ENCODE measurements around the gene ARHGAP35.
"Not testable (repeated sequence)": the region's sequence is repeated elsewhere in the genome, so short reads cannot be mapped to it uniquely, and the experiment has no call there.

Gene ARHGAP35

DNA sequence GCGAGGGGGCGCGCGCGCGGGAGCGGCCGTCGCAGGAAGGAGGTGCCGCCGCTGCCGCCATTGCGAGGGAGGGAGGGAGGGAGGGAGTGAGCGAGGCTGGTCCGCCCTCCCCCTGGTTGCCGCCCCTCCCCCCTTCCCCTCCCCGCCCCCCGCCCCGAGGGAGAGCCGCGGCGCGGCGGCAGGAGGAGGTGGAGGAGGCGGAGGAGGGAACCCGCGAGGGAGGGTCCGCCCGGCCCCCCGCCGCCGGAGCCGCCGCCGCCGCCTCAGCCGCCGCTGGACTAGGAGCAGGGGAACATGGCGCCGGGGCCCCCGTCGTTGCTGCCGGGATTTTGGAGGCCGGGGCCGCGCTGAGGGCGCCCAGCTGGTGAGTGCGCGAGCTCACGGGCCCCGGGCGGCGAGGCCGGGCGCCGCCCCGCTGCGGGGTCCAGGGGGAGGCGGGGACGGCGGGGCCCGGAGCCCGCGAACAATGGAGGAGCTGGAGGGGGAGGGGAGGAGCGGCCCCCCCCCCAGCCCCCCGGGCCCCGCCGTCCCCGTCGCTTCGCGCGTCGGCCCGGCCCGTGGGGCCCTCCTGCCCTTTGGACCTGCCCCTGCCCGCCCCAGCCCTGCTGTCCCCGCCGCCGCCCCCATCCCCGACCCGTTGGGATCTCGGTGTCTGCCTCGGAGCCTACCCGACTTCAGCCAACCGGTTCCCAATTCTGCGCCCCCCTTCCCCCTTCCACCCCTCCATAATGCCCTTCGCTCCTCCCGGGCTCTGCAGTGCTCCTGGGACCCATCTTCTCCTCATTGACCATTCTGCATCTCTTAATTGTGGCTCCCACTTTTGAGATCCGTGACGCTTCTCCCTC is at the start of gene ARHGAP35:
Gene ARHGAP35, plus strand, starts transcription at position 152 of the 845 bp plus-strand sequence. CDS start 57,679 bp downstream, outside the sequence.
- DNase-seq (ENCODE audit: low read depth), result peak; percentile 69

DNA sequence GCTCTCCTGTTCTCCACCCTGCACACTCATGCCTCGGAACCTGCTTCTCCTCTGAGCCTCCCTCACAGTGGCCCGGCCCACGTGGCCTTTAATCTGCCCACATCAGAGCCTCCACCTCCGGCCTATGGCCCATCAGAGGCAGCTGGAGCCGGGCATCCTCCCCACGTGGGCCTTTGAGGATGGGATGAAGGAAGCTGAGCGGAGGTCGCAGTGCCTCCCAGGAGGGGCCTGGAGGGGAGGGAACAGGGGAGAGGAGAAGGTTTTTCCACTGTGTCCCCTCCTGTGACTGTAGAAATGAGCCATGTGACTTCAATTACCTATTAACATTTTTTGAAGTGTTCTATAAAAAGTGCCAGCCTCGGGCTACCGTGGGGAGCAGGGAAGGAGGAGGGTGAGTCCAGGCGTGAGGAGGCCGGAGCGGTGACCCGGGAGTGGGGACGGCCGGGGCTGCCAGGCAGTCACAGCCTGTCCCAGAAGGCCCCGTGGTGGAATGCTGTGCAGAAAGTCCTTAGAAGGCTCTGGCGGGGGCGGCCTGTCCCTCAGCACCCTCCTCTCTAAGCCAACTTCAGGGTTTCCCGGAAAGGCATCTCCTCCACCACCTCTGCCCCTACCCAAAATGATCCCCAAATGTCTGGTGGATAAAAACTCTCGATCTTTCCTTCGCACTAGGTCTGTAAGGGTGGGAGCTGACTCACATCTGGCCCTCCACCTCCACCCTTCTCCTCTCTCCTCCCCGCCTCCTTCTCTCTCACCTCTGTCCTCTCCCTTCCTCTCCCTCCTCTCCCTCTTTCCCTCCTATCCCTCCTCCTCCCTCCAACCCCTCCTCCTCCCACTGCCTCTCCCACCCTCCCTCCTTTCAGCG is 47.6 kb upstream of the ARHGAP35 start:
- DNase-seq (ENCODE audit: low read depth), result no peak

DNA sequence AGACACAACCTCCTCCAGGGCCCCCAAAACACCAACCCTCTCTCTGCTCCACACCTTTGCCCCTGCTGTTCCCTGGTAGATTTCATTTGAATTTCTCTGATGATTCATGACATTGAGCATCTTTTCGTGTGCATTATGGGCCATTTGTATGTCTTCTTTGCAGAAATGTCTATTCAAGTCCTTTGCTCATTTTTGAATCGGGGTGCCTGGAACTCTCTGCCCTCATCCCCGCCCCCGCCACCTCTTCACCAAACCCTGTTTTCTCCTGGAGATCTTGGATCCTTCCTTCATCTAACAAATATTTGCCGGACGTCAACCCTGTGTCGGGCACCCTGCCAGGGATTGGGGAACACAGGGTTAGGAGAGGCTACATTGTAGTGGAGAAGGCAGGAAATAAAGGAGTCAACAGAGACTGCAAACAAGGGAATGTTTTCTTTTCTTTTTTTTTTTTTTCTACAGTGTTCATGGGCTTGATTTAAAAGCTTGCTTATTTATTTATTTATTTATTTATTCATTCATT is 46.9 kb upstream of the ARHGAP35 start:
- DNase-seq (ENCODE audit: low read depth), result no peak

DNA sequence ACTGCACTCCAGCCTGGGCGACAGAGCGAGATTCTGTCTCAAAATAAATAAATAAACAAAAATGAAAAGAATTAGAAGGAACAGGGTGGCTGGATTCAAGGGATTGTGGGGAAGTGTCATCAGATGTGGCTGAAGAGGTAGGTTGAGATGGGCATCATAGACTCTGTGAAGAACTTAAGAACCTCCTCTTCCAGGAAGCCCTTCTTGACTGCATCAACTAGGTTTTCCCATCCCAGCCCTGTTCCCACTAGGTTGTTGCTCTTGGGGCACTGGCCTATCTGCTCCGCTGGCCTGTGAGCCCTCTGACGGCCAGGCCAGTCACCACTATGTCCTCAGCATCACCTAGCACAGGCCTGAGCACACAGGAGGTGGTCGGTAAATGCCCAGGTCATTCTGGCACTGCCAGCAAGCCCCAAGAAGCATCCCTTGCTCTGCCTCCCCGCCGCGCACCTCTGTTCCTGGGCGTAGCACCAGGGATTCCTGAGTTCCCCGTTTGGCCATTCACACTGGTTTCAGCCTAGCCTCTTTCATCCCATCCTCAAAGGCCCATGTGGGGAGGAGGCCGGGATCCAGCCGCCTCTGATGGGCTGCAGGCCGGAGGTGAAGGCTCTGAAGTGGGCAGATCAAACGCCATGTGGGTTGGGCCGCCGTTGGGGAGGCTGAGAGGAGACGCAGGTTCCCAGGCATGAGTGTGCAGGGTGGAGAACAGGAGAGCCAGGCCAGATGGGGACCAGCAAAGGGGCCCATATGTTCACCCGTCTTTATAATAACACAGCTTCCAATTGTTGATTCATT is 44.8 kb upstream of the ARHGAP35 start:
- no peak for DNase-seq (ENCODE audit: low read depth)

DNA sequence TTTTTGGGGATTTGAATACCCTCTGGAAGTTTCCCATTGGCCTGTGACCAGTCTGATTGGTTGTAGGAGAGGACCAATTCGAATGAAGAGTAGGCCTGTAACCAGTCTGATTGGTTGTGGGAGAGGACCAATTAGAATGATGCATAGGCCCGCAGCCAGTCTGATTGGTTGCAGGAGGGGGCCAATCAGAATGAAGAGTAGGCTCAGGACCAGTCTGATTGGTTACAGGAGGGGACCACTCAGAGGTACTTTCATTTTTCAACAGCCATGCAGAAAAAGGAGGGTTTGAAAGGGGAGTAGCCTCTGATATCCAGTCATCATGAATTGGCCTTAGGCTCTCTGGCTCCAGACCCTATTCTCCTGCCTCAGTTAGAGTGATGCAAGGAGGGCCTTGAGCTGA is 42.0 kb upstream of the ARHGAP35 start:
- DNase-seq (ENCODE audit: low read depth), result no peak

DNA sequence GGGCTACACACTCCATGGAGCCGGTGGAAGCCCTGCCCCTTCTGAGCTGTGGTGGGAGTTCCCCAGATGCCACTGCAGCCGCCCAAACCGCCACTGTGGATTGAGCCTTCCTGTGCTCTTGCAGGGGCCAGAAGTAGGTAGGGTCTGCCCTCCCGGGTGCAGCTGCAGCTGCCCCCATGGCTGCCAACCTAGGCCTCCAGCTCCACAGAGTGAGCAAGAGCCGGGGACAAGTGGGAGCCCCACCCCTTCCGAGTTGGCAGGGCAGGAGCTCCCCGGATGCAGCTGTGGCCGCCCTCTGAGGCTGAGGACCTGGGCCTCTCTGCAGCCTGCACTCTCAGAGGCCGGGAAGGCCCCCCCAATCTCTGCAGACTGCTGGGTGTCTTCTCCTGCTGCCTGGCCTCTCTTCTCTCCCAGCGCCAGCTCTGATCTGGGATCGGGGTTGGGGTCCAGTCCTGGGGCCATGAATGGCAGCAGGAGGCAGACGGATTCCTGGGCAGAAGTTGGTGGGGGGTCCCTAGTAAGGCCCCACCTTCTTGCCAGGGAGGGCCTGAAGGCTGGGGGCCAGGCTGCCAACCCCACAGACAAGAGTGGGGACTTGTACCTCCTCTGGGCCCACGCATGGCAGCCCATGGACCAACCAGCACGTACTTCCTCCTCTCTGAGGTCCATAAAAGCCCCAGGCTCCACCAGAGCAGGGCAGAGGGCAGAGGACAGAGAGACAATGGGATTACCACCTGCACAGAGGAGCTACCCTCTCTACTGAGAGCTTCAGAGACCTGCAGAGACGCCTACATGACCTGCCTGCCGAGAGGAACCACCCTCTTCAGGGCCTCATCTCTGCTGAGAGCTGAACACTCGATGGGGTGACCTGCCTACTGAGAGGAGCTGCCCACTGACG is 39.0 kb upstream of the ARHGAP35 start:
- peak; percentile 36 for DNase-seq (ENCODE audit: low read depth)

DNA sequence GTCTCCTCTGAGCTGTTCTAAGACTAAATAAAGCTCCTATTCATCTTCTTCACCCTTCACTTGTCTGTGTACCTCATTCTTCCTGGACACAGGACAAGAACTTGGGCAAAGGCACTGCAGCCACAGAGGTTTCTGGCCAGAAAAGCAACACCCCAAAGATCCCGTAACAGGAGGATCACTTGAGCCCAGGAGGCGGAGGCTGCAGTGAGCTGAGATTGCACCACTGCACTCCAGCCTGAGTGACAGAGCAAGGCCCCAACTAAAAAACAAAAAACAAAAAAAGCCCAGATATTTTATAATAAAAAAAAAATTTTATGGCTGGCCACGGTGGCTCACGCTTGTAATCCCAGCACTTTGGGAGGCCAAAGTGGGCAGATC is 38.4 kb upstream of the ARHGAP35 start:
- DNase-seq (ENCODE audit: low read depth), result not testable (repeated sequence)

DNA sequence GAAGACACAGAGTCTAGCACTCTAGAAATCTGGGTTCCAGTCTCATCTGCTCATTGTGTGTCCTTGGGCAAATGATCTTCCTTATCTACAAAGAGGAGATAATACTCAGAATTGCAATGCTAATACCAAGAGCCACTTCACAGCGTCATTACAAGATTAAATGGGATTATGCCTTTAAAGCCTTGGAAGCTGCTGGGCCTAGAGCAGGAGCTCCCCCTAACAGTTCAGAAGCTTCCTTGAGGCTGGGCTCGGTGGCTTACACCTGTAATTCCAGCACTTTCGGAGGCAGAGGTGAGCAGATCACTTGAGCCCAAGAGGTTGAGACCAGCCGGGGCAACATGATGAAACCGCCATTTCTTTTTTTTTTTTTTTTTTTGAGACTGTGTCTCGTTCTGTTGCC is 37.7 kb upstream of the ARHGAP35 start:
- DNase-seq (ENCODE audit: low read depth), result no peak

DNA sequence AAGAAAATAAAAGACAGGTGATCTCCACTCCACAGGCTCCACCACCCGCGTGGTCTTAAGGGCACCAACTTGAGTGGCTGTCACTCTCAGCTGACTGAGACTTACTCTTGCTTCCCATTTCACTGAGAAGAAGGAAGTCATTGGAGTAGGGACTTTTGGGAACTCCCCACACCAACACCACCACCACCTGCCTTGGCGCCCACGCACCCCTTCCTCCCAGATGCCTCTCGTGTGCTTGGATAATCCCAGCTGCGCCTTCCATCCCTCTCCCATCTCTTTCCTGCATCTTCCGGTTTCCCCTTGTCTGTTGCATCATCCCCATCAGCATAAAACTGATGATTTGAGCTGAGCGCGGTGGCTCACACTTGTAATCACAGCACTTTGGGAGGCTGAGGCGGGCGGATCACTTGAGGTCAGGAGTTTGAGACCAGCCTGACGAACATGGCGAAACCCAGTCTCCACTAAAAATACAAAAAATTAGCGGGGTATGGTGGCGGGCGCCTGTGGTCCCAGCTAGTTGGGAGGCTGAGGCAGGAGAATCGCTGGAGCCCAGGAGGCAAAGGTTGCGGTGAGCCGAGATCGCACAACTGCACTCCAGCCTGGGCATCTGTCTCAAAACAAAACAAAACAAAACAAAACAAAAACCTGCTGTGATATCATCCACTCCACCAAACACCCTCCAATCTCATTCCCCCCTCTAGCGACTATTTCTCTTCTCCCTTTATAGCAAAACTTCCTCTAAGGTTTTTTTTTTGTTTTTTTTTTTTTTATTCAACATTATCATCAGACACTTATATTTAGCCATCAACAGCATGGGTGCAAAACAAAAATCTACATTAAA is 35.7 kb upstream of the ARHGAP35 start:
- DNase-seq (ENCODE audit: low read depth), result no peak

DNA sequence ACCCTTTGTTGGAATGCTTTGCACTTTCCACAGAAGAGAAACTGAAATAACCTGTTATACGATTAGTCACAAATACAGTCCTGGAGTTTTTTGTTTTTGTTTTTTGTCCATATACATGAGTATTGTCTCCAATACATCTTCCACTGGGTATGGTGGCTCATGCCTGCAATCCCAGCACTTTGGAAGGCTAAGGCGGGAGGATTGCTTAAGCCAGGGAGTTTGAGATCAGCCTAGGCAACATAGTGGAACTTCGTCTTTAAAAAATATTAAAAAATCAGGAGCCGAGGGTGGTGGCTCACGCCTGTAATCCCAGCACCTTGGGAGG is 35.1 kb upstream of the ARHGAP35 start:
- no peak for DNase-seq (ENCODE audit: low read depth)

DNA sequence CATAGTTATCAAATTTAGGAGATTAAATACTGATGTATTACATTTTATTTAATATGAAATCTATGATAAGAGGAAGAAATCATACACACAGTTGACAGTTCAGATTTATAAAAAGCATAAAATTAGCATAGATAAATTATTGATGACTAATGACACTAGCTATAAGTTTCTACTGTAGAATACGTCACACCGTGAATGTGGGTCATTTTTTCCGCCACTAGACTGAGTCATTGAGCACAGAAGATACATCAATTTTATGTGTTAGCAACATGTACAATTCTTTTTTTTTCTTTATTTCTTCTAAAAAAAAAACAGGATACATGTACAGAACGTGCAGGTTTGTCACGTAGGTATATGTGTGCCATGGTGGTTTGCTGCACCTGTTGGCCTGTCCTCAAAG is 32.3 kb upstream of the ARHGAP35 start:
- no peak for DNase-seq (ENCODE audit: low read depth)

DNA sequence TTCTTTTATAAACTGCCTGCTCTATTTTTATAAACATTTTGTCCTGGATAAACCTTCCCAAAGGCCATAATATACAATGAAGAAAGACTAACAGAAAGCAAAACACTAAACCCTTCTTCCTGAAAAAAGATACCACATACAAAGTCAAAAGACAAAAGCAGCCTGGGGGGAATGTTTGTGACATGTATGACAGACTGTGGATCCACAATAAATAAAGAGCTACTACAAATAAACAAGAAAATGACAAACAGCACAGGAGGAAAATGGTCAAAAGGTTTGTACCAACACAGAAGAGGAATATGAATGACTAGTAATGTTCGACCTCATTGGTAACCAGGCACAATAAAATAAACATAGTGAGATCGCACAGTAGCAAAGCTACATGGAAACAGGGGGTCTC is 29.9 kb upstream of the ARHGAP35 start:
- DNase-seq (ENCODE audit: low read depth), result no peak

DNA sequence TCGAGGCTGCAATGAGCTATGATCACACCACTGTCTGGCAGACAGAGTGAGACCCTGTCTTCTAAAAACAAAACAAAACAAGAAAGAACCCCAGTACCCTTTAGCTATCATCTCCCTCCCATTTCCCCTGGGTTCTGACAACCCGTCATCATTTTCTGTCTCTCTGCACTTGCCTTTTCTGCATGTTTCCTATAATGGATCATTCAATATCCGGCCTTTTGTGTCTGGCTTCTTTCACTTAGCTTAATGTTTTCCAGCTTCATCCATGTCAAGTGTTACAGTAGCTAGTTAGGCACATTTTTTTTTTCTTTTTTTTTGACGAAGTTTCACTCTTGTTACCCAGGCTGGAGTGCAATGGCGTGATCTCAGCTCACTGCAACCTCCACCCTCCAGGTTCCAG is 26.7 kb upstream of the ARHGAP35 start:
- DNase-seq (ENCODE audit: low read depth), result no peak

DNA sequence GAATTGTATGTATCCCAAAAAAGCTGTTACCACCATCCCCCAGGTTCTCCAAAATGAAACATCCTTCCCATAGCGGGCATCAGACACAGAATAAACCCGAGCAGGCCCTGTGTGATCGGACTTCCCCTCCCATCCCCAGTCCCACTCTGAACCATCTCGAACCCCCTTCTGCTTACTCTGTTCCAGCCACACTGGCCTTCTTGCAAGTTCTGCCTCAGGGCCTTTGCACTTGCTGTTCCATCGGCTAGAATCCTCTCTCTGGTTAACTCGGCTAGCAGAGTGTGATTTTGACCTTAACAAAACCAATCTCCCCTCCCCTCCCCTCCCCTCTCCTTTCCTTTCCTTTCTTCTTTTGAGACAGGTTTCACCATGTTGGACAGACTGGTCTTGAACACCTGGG is 25.8 kb upstream of the ARHGAP35 start:
- DNase-seq (ENCODE audit: low read depth), result no peak

DNA sequence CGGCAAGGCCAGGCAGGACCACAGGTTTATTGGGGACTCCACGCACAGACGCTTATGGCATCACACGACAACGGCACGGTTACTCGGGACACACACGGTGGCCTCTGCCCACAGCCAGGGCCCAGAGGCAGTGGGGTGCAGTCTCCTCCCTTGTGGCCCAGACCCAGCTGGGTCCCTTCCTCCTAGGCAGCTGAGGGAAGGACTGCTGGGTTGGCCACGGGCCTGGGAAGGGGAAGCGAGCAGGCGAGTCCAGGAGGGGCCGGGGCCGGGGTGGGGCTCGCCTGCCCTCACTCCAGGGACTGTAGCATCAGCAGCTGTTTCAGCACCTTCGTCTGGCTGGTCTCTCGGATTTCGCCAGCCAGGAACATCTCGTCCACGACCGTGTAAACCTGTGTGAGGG is 22.6 kb upstream of the ARHGAP35 start:
- no peak for DNase-seq (ENCODE audit: low read depth)

DNA sequence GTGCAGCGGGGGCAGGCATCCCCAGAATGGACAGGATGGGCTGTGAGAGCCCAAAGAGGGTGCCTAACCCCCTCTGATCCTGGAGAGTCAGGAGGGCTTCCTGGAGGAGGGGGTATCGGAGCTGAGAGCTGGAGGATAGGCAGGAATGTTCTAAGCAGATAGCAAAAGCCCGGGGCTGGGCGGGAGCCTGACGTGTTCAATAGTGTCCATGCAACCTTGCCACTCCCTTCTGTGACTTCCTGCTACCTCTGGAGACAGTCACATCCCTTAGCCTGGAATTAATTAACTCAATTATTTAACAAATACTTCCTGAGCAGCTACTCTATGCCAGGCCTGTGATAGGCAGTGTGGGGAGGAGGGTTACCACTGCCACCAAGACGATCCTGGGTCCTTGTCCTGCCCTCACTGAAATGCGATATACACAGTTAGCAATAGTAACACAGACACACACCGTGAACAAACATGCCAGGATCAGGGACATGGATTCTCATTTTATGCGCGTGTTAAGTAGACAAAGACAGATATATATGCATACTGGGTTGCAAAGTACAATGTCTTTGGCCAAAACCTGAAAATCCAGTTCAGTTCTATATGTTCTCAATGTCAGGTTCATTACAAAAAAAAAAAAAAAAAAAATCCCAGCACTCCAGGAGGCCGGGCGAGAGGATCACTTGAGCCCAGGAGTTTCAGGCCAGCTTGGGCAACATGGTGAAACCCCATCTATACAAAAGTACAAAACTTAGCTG is 20.9 kb upstream of the ARHGAP35 start:
- DNase-seq (ENCODE audit: low read depth), result no peak

DNA sequence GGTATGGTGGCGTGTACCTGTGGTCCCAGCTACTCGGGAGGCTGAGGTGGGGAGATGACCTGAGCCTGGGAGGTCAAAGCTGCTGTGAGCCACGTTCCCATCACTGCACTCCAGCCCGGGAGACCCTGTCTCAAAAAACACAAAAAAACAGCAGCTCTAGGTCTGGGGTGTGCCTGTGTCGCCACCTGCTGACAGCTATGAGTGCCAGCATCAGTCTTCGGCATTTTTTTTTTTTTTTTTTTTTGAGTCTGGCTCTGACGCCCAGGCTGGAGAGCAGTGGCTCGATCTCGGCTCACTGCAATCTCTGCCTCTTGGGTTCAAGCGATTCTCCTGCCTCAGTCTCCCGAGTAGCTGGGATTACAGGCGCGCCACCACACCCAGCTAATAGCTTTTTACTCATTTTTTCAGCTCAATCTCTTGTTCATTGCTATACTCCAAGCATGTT is 20.3 kb upstream of the ARHGAP35 start:
- DNase-seq (ENCODE audit: low read depth), result no peak

DNA sequence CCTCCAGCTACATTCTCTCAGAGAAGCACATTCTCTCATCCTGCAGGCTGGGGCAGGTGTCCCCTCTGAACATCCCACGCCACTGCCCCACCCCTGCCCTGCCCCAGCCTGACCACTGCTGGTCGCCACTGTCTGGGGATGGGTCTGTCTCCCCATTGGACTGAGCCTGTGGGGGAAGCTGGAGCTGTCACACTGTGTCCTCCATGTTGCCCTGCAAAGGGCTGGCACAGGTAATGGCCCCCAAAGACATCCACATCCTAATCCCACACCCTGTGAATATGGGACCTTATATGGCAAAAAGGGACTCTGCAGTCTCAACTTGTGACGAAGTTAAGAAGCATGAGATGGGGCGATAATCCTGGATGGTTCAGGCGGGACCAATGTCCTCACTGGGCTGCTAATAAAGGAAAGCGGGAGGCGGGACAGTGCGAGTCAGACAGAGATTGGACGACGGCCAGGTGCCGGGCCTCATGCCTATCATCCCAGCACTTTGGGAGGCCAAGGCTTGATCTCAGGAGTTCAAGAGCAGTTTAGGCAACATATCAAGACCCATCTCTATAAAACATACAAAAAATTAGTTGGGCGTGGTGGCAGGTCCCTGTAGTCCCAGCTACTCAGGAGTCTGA is 19.2 kb upstream of the ARHGAP35 start:
- no peak for DNase-seq (ENCODE audit: low read depth)

DNA sequence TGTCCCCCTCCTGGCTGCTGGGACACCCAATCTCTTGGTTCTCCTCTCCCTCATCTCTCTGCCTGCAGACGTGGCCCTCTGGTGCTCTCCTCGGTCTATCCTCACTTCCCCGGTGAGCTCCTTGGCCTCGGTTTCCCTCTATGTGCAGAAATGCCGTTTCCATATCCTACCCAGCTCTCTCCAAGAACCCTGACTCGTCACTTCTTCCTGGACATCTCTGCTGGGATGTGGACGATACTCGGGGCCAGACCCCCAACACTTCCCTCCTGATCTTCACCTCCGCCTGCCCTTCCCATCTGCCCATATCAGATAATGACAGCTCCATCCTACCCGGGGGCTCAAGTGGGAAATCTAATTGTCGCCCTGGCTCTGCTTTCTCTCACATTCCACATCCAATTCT is 18.0 kb upstream of the ARHGAP35 start:
- no peak for DNase-seq (ENCODE audit: low read depth)
